H9 (cell line): ENCODE data around the gene HOXD11. TPM values are rescaled to one million over a fixed set of nuclear protein-coding genes. Genes with fewer than 3 reads are reported as not detected.

ENCODE experiments used
- DNase-seq: peaks from one replicate; pipeline ENCODE4 v3.0.0-alpha.2; 2017
- H2AFZ ChIP-seq: one replicate; pipeline ENCODE4 v1.6.1; 2013; ENCODE audit warnings: mild to moderate bottlenecking, low read length, control low read depth, moderate library complexity
- H2AK5ac ChIP-seq: 2 replicates; pipeline ENCODE4 v1.6.1; 2013; ENCODE audit warnings: low read length, control low read depth, mixed read lengths; ENCODE audit not compliant: insufficient read length
- H2BK120ac ChIP-seq: one replicate; pipeline ENCODE4 v1.6.1; 2013; ENCODE audit warnings: low read depth, mild to moderate bottlenecking, low read length, control low read depth, inconsistent platforms; ENCODE audit not compliant: poor library complexity, severe bottlenecking
- H2BK12ac ChIP-seq: 2 replicates; pipeline ENCODE4 v1.6.1; 2013; ENCODE audit warnings: low read length, control low read depth, mixed read lengths, low read depth; ENCODE audit not compliant: insufficient read length
- H2BK15ac ChIP-seq: 2 replicates; pipeline ENCODE4 v1.6.1; 2013; ENCODE audit warnings: low read depth, low read length, control low read depth
- H2BK20ac ChIP-seq: one replicate; pipeline ENCODE4 v1.6.1; 2013; ENCODE audit warnings: low read depth, mild to moderate bottlenecking, low read length, control low read depth, inconsistent platforms; ENCODE audit not compliant: poor library complexity, severe bottlenecking
- H2BK5ac ChIP-seq: 2 replicates; pipeline ENCODE4 v1.6.1; 2013; ENCODE audit warnings: low read length, control low read depth, mixed read lengths; ENCODE audit not compliant: insufficient read length
- H3K14ac ChIP-seq: 2 replicates; pipeline ENCODE4 v1.6.1; 2013; ENCODE audit warnings: low read length, control low read depth; ENCODE audit not compliant: insufficient read depth
- H3K18ac ChIP-seq: 2 replicates; pipeline ENCODE4 v1.6.1; 2013; ENCODE audit warnings: low read depth, mild to moderate bottlenecking, mixed read lengths, low read length, control low read depth; ENCODE audit not compliant: insufficient read length
- H3K23ac ChIP-seq: 2 replicates; pipeline ENCODE4 v1.6.1; 2013; ENCODE audit warnings: low read length, control low read depth, mixed read lengths, low read depth; ENCODE audit not compliant: insufficient read length
- H3K23me2 ChIP-seq: 2 replicates; pipeline ENCODE4 v1.6.1; 2013; ENCODE audit warnings: low read depth, mild to moderate bottlenecking, mixed read lengths, low read length, control low read depth; ENCODE audit not compliant: insufficient read length, poor library complexity, severe bottlenecking
- H3K27ac ChIP-seq: 2 replicates; pipeline ENCODE4 v1.5.1; 2013; ENCODE audit warnings: low read length, control low read depth, mixed read lengths, low read depth; ENCODE audit not compliant: insufficient read length
- H3K27me3 ChIP-seq: 2 replicates; pipeline ENCODE4 v1.6.1; 2013; ENCODE audit warnings: low read length, control low read depth, inconsistent platforms; ENCODE audit not compliant: insufficient read depth
- H3K4ac ChIP-seq: 2 replicates; pipeline ENCODE4 v1.6.1; 2013; ENCODE audit warnings: low read depth, mild to moderate bottlenecking, control low read depth, inconsistent platforms, low read length, moderate library complexity
- H3K4me1 ChIP-seq: 2 replicates; pipeline ENCODE4 v1.6.1; 2013; ENCODE audit warnings: low read length, control low read depth, inconsistent platforms; ENCODE audit not compliant: insufficient read depth
- H3K4me2 ChIP-seq: 2 replicates; pipeline ENCODE4 v1.6.1; 2013; ENCODE audit warnings: low read length, control low read depth, mixed read lengths; ENCODE audit not compliant: insufficient read length, insufficient read depth
- H3K56ac ChIP-seq: 2 replicates; pipeline ENCODE4 v1.6.1; 2013; ENCODE audit warnings: low read depth, mild to moderate bottlenecking, mixed read lengths, low read length, control low read depth; ENCODE audit not compliant: insufficient read length
- H3K79me1 ChIP-seq: 2 replicates; pipeline ENCODE4 v1.6.1; 2013; ENCODE audit warnings: low read depth, mild to moderate bottlenecking, moderate library complexity, low read length, control low read depth, inconsistent platforms; ENCODE audit not compliant: insufficient read depth, poor library complexity, severe bottlenecking
- H3K79me2 ChIP-seq: 2 replicates; pipeline ENCODE4 v1.6.1; 2013; ENCODE audit warnings: low read length, control low read depth, inconsistent platforms; ENCODE audit not compliant: insufficient read depth
- H3K9ac ChIP-seq: 2 replicates; pipeline ENCODE4 v1.6.1; 2013; ENCODE audit warnings: low read length, control low read depth, mixed read lengths; ENCODE audit not compliant: insufficient read length; ENCODE audit errors: extremely low read depth
- H3K9me3 ChIP-seq: one replicate; pipeline ENCODE4 v1.6.1; 2013; ENCODE audit warnings: low read depth, low read length, inconsistent platforms; ENCODE audit not compliant: control insufficient read depth
- H3T11ph ChIP-seq: one replicate; pipeline ENCODE4 v1.6.1; 2013; ENCODE audit warnings: mild to moderate bottlenecking, low read length, control low read depth, inconsistent platforms
- H4K20me1 ChIP-seq: one replicate; pipeline ENCODE4 v1.6.1; 2013; ENCODE audit not compliant: control insufficient read depth, insufficient read length, insufficient read depth
- H4K5ac ChIP-seq: 2 replicates; pipeline ENCODE4 v1.6.1; 2013; ENCODE audit warnings: low read depth, mild to moderate bottlenecking, mixed read lengths, low read length, control low read depth; ENCODE audit not compliant: insufficient read length
- H4K8ac ChIP-seq: replicated peaks from 2 replicates; pipeline ENCODE4 v1.6.1; 2013; ENCODE audit warnings: low read length, control low read depth, mixed read lengths, low read depth; ENCODE audit not compliant: insufficient read length
- H4K91ac ChIP-seq: 2 replicates; pipeline ENCODE4 v1.6.1; 2013; ENCODE audit warnings: low read depth, mild to moderate bottlenecking, moderate library complexity, mixed read lengths, low read length, control low read depth; ENCODE audit not compliant: insufficient read length
- H3K27ac Mint-ChIP-seq, 3 experiments: 2 replicates in 2 of 3; 3 replicates in 1 of 3; pipeline ENCODE4 v1.8.0; 2020 to 2021; ENCODE audit warnings: mixed read lengths in 3 of 3, mild to moderate bottlenecking in 1 of 3, moderate library complexity in 1 of 3
- H3K27me3 Mint-ChIP-seq: 2 replicates; pipeline ENCODE4 v1.8.0; 2021; ENCODE audit warnings: low read depth, mild to moderate bottlenecking, moderate library complexity, mixed read lengths
- H3K36me3 Mint-ChIP-seq, 3 experiments: 2 replicates in 2 of 3; 3 replicates in 1 of 3; pipeline ENCODE4 v1.8.0; 2020 to 2021; ENCODE audit warnings: low read depth in 3 of 3, mixed read lengths in 3 of 3; ENCODE audit not compliant: insufficient read depth in 1 of 3
- H3K4me1 Mint-ChIP-seq, 2 experiments: 2 replicates each; pipeline ENCODE4 v1.8.0; 2020; ENCODE audit warnings: mixed read lengths in 2 of 2
- H3K4me3 Mint-ChIP-seq, 2 experiments: 2 replicates in 1 of 2; 3 replicates in 1 of 2; pipeline ENCODE4 v1.8.0; 2020 to 2021; ENCODE audit warnings: mild to moderate bottlenecking in 2 of 2, mixed read lengths in 2 of 2, moderate library complexity in 1 of 2
- H3K9me3 Mint-ChIP-seq, 2 experiments: 2 replicates in 1 of 2; 3 replicates in 1 of 2; pipeline ENCODE4 v1.8.0; 2020; ENCODE audit warnings: mild to moderate bottlenecking in 2 of 2, mixed read lengths in 2 of 2, moderate library complexity in 1 of 2
- CTCF ChIP-seq: fragments of 200-600 bp; sonication (generic); conservative IDR thresholded peaks from 3 replicates; pipeline ENCODE4 v1.8.0; 2021; ENCODE audit warnings: antibody characterized with exemption, mild to moderate bottlenecking
- WGBS: extraction: QIAGEN DNeasy Blood & Tissue Kit; methylation state at CpG from one replicate; pipeline ENCODE4 v1.1.7; 2013; ENCODE audit warnings: missing lambda C conversion rate, low lambda C conversion rate, mixed read lengths; ENCODE audit not compliant: insufficient read length; ENCODE audit errors: extremely low coverage; 5-methylcytosine and 5-hydroxymethylcytosine counted together
- total RNA-seq: library from RNA; stranded (reverse); gene quantifications from 2 replicates; pipeline ENCODE4 v1.2.1, GENCODE V29; 2021

The HOXD11 gene
- total RNA-seq, 1 experiment from 2014 or later, result not detected

DNA sequence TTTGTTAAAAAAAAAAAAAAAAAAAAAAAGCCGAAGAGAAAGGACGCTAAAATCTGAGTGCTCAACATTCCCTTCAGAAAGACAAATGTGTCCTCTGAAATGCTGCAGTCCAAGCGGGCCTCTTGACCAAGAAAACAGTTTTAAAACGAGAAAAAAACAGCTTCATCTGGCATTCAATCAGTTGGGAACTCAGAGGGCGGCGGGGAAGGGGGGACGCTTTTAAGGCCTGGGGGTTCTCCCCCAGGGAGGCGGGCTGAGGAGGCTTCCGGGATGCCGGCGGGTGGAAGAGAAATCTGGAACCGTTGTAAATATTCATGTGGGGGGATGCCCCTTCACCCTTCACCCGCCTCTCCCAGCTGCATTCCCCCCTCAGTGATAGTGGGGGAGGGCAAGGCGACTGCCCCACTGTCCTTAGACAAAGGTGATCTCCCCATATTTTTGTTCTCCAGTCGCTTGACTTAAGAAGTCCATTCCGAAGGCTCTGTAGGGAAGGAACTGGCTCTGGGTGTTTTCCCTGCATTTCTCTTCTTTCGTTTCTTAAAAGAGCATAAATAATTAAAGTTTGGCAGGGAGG lies 3.3 kb upstream of the HOXD11 start:
- Mint-ChIP-seq H3K9me3 (peaks cover 5 to 15% of the 10 kb centered on the region in 2 experiments; a peak in 4 of 5 replicates), H3K4me3 (peak overlapping the region in 1 of 2 experiments; percentile 75; a peak in 1 of 5 replicates), H3K36me3 (no peaks in the 10 kb centered on the region; a peak in 2 of 7 replicates), H3K4me1 (peaks cover 19 to 39% of the 10 kb centered on the region in 2 experiments), H3K27ac (no peak overlapping the region), H3K27me3 (peaks cover 96% of the 10 kb centered on the region)
- Histone ChIP-seq H3K27me3 (peaks cover 93% of the 10 kb centered on the region), H4K5ac (no peak overlapping the region), H3K56ac (no peak overlapping the region), H3K23me2 (no peaks in the 10 kb centered on the region), H3K23ac (no peak overlapping the region), H2AFZ (no peak overlapping the region), H4K8ac (no peak overlapping the region), H4K20me1 (no peaks in the 10 kb centered on the region), H3K18ac (no peak overlapping the region), H3T11ph (no peak overlapping the region), H3K4me2 (no peak overlapping the region), H3K27ac (no peak overlapping the region), H3K4me1 (no peaks in the 10 kb centered on the region), H2BK20ac (no peak overlapping the region), H2BK120ac (no peak overlapping the region), H3K14ac (no peak overlapping the region), H2AK5ac (no peak overlapping the region), H2BK12ac (no peak overlapping the region), H3K79me1 (no peaks in the 10 kb centered on the region), H3K9ac (no peak overlapping the region), H2BK5ac (no peak overlapping the region), H3K79me2 (no peaks in the 10 kb centered on the region), H3K9me3 (no peaks in the 10 kb centered on the region), H3K4ac (no peak overlapping the region), H4K91ac (no peak overlapping the region), H2BK15ac (no peak overlapping the region)
- peak; percentile 44 for DNase-seq
- WGBS, result no CpG with 5 or more reads among the region's 17 CpGs
- no peak for TF ChIP-seq CTCF
